NCI-H345 (cell line): Measurements from ENCODE around the gene SLC12A5.
A peak's percentile ranks its signal among the peaks of the same experiment; 100 is the strongest.

ENCODE experiments used
- DNase-seq: peaks from one replicate; lab custom pipeline; 2025; lab: John Stamatoyannopoulos, UW

The SLC12A5 gene

GRCh38 chr20:46006964-46007363, 22.1 kb upstream of the SLC12A5 start:
- no peak for DNase-seq

GRCh38 chr20:46007671-46008070, 21.3 kb upstream of the SLC12A5 start:
- no peak for DNase-seq

GRCh38 chr20:46009816-46010215, 19.2 kb upstream of the SLC12A5 start:
- DNase-seq, result no peak

- peak; percentile 57 for DNase-seq
Measured at GRCh38 chr20:46010491-46011391, 18.3 kb upstream of the SLC12A5 start.

GRCh38 chr20:46011631-46012482, 17.2 kb upstream of the SLC12A5 start:
- DNase-seq, result no peak

- DNase-seq, result no peak
Measured at GRCh38 chr20:46012921-46013320, 16.1 kb upstream of the SLC12A5 start.

GRCh38 chr20:46013322-46013828, 15.6 kb upstream of the SLC12A5 start:
- peak; percentile 54 for DNase-seq

GRCh38 chr20:46013829-46014516, 15.0 kb upstream of the SLC12A5 start:
- peak; percentile 89 for DNase-seq

GRCh38 chr20:46014517-46015396, 14.3 kb upstream of the SLC12A5 start:
- DNase-seq, result no peak

- DNase-seq, result no peak
Measured at GRCh38 chr20:46017272-46017671, 11.7 kb upstream of the SLC12A5 start.

GRCh38 chr20:46018112-46018511, 10.9 kb upstream of the SLC12A5 start:
- DNase-seq, result no peak

- DNase-seq, result no peak
Measured at GRCh38 chr20:46018611-46019010, 10.4 kb upstream of the SLC12A5 start.

GRCh38 chr20:46020555-46020954, 8.5 kb upstream of the SLC12A5 start:
- DNase-seq, result no peak

- peak; percentile 93 for DNase-seq
Measured at GRCh38 chr20:46021361-46022359, 7.4 kb upstream of the SLC12A5 start.

GRCh38 chr20:46022411-46023147, 6.4 kb upstream of the SLC12A5 start:
- DNase-seq, result peak; percentile 68

- no peak for DNase-seq
Measured at GRCh38 chr20:46023148-46023484, 5.9 kb upstream of the SLC12A5 start.

GRCh38 chr20:46023999-46024398, 5.0 kb upstream of the SLC12A5 start:
- DNase-seq, result no peak

GRCh38 chr20:46025376-46025783, 3.6 kb upstream of the SLC12A5 start:
- DNase-seq, result no peak

- DNase-seq, result no peak
Measured at GRCh38 chr20:46027245-46027853, 1.7 kb upstream of the SLC12A5 start.
